ENCODE results near the gene NCBP2L. TPM values are rescaled to one million over a fixed set of nuclear protein-coding genes. Genes with fewer than 3 reads are reported as not detected.

The NCBP2L gene
- total and polyA plus RNA-seq, 12 donors = 0.26 to 3.5 (median 1.2) TPM

GRCh38 chrX:107730298-107730655 is 47.3 kb upstream of the NCBP2L start:
- H3K27ac ChIP-seq = peak overlapping the region in 4 of 5 donors; percentile 27 to 83 (median 68)
- H3K27me3 ChIP-seq = no peaks in the 10 kb centered on the region
- H3K36me3 ChIP-seq (replicated peaks in 1 of 2) = no peaks in the 10 kb centered on the region
- WGBS, 4 donors = 47 to 52% (median 50%) methylated on average over 1 of the region's 1 CpG; no CpG with 5 or more reads in 1 of the 4 donors
- no peak overlapping the region for H3K4me3 ChIP-seq
- intact Hi-C loops (cut with DNase I) = no loop called here
- TF ChIP-seq CTCF (IDR thresholded peaks at IDR 0.05) (no peak), POLR2A (IDR thresholded peaks at IDR 0.05) (no peak)
- no peaks in the 10 kb centered on the region for H3K9me3 ChIP-seq (replicated peaks in 1 of 3)
- H3K4me1 ChIP-seq (replicated peaks in 1 of 2) = peaks cover 46 to 66% of the 10 kb centered on the region in 2 donors
- no peak for DNase-seq

DNA sequence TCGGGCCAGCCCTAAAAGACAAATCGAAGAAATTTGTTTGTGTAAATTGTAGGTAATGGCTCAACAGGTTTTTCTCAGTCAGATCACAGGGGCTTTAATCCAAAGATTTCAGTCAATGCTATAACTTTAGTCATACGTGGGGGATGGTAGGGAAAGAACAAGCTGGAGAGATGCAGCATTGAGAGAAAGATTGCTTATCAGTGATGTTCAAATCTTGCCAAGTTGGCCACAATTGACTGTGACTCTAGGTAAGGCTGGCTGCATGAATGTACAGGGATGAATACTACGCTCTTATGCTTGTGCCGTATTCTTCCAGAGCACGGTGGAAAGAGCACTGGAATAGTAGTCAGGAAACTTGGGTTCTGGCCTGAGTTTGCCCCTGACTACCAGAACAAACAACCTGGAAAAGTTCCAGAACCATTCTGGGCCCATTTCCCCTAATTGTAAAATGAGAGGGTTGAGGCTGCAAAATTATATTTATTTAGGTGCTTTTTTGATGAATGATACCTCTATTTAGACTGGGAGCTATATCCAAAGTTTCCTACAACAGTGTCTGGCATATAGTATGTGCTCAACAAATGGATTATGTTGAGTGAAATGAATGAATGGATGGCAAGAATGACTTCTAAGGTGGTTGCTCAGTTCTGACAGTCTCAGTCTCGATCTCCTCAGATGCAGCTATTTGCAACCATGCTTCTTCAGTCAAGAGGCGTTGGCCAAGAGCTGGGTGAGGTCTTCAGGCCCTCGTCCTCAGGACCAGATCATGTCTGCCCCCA is 46.4 kb upstream of the NCBP2L start:
- no peak overlapping the region for H3K4me3 ChIP-seq
- peaks cover 38 to 58% of the 10 kb centered on the region in 2 donors for H3K4me1 ChIP-seq (replicated peaks in 1 of 2)
- no peaks in the 10 kb centered on the region for H3K27me3 ChIP-seq
- no peaks in the 10 kb centered on the region for H3K36me3 ChIP-seq (replicated peaks in 1 of 2)
- intact Hi-C loops (cut with DNase I) = no loop called here
- no peaks in the 10 kb centered on the region for H3K9me3 ChIP-seq (replicated peaks in 1 of 3)
- 30 to 57% (median 52%) methylated on average over 5 to 9 of the region's 9 CpGs for WGBS, 4 donors
- peak overlapping the region; percentile 60 to 83 (median 72) for H3K27ac ChIP-seq
- no peak for TF ChIP-seq CTCF (IDR thresholded peaks at IDR 0.05)
- TF ChIP-seq POLR2A (IDR thresholded peaks at IDR 0.05) = no peak
- DNase-seq = peak in 3 of 7 donors; percentile 39 to 62 (median 58)

GRCh38 chrX:107731831-107732502 is 45.6 kb upstream of the NCBP2L start:
- Histone ChIP-seq H3K4me3 (no peak overlapping the region), H3K4me1 (replicated peaks in 1 of 2) (peaks cover 30 to 62% of the 10 kb centered on the region in 2 donors), H3K36me3 (replicated peaks in 1 of 2) (no peaks in the 10 kb centered on the region), H3K9me3 (replicated peaks in 1 of 3) (no peaks in the 10 kb centered on the region), H3K27ac (peak overlapping the region; percentile 60 to 83 (median 72)), H3K27me3 (no peaks in the 10 kb centered on the region)
- WGBS, 4 donors = 0 to 18% (median 13%) methylated on average over 6 to 7 of the region's 7 CpGs
- peak; percentile 89 to 97 (median 95) for DNase-seq
- TF ChIP-seq POLR2A (IDR thresholded peaks at IDR 0.05) (no peak), CTCF (IDR thresholded peaks at IDR 0.05) (no peak)
- intact Hi-C loops (cut with DNase I) = no loop called here

- no peaks in the 10 kb centered on the region for H3K36me3 ChIP-seq (replicated peaks in 1 of 2)
- H3K9me3 ChIP-seq (replicated peaks in 1 of 3) = no peaks in the 10 kb centered on the region
- peak overlapping the region in 2 of 5 donors; percentile 41 to 92 for H3K27ac ChIP-seq
- TF ChIP-seq POLR2A (IDR thresholded peaks at IDR 0.05) = no peak
- no peak for TF ChIP-seq CTCF (IDR thresholded peaks at IDR 0.05)
- WGBS, 4 donors = 76 to 100% (median 83%) methylated on average over 1 to 4 of the region's 4 CpGs
- DNase-seq = no peak
- no peak overlapping the region for H3K4me3 ChIP-seq
- H3K4me1 ChIP-seq (replicated peaks in 1 of 2) = peaks cover 28 to 71% of the 10 kb centered on the region in 2 donors
- no peaks in the 10 kb centered on the region for H3K27me3 ChIP-seq
- intact Hi-C loops (cut with DNase I) = no loop called here
Observed at GRCh38 chrX:107733686-107734085, 43.8 kb upstream of the NCBP2L start.

All from adrenal gland (tissue), 12 donors.